HL-60/S4 (cell line): ENCODE measurements around the gene CYTH1.
"Not testable (repeated sequence)": the region's sequence is repeated elsewhere in the genome, so short reads cannot be mapped to it uniquely, and the experiment has no call there.

Source experiments
- in situ Hi-C: fragments of 300-500 bp; cut with MboI; formaldehyde crosslinking; loops from 2 replicates; pipeline ENCODE4 v1.14.3; 2022; ENCODE audit warnings: low sequenced_read_pairs

CYTH1 gene

GRCh38 chr17:78789663-78790181, 7.6 kb upstream of the CYTH1 start:
- in situ Hi-C loops: no loop called here

GRCh38 chr17:78789149-78789662, 7.1 kb upstream of the CYTH1 start:
- in situ Hi-C loops: no loop called here

- in situ Hi-C loops: no loop called here
These were observed 6.4 kb upstream of the CYTH1 start for GRCh38 chr17:78788451-78788850.

- in situ Hi-C loops: no loop called here
These were observed 5.4 kb upstream of the CYTH1 start for GRCh38 chr17:78787444-78787843.

GRCh38 chr17:78785663-78786057, 3.6 kb upstream of the CYTH1 start:
- in situ Hi-C loops: no loop called here

- in situ Hi-C loops: no loop called here
These were observed 3.1 kb upstream of the CYTH1 start for GRCh38 chr17:78785011-78785662.

GRCh38 chr17:78784352-78784751, 2.3 kb upstream of the CYTH1 start:
- in situ Hi-C loops: no loop called here

- in situ Hi-C loops: no loop called here
These were observed 1.7 kb upstream of the CYTH1 start for GRCh38 chr17:78783711-78784324.

GRCh38 chr17:78781104-78781892, 775 bp downstream of the CYTH1 start:
- in situ Hi-C loops: no loop called here

GRCh38 chr17:78780335-78780734, 1.7 kb downstream of the CYTH1 start:
- in situ Hi-C loops: no loop called here

- in situ Hi-C loops: no loop called here
These were observed 2.2 kb downstream of the CYTH1 start for GRCh38 chr17:78779850-78780249.

- in situ Hi-C loops: not testable (repeated sequence)
These were observed 2.8 kb downstream of the CYTH1 start for GRCh38 chr17:78779286-78779651.

- in situ Hi-C loops: no loop called here
These were observed 4.2 kb downstream of the CYTH1 start for GRCh38 chr17:78777881-78778280.

GRCh38 chr17:78774956-78775571, 7.0 kb downstream of the CYTH1 start:
- in situ Hi-C loops: no loop called here

- in situ Hi-C loops: no loop called here
These were observed 7.6 kb downstream of the CYTH1 start for GRCh38 chr17:78774453-78774852.

- in situ Hi-C loops: no loop called here
These were observed 10.2 kb downstream of the CYTH1 start for GRCh38 chr17:78771758-78772382.

GRCh38 chr17:78769196-78769773, 12.8 kb downstream of the CYTH1 start:
- in situ Hi-C loops: no loop called here

GRCh38 chr17:78767806-78768205, 14.3 kb downstream of the CYTH1 start:
- in situ Hi-C loops: no loop called here

GRCh38 chr17:78766743-78767294, 15.3 kb downstream of the CYTH1 start:
- in situ Hi-C loops: no loop called here

- in situ Hi-C loops: no loop called here
These were observed 15.8 kb downstream of the CYTH1 start for GRCh38 chr17:78766225-78766624.
